ENCODE measurements around the gene LAG3.

LAG3 gene

GRCh38 chr12:6791931-6792520, 19.7 kb downstream of the LAG3 start:
- no peak for DNase-seq

GRCh38 chr12:6792522-6793201, 20.3 kb downstream of the LAG3 start:
- DNase-seq = no peak

- no peak for DNase-seq
Measured at GRCh38 chr12:6795088-6795487, 22.8 kb downstream of the LAG3 start.

GRCh38 chr12:6796576-6796975, 24.3 kb downstream of the LAG3 start:
- no peak for DNase-seq

- DNase-seq = no peak
Measured at GRCh38 chr12:6799147-6799546, 26.8 kb downstream of the LAG3 start.

- DNase-seq = no peak
Measured at GRCh38 chr12:6807170-6807569, 34.9 kb downstream of the LAG3 start.

- DNase-seq = no peak
Measured at GRCh38 chr12:6809056-6809455, 36.7 kb downstream of the LAG3 start.

- no peak for DNase-seq
Measured at GRCh38 chr12:6810758-6811157, 38.4 kb downstream of the LAG3 start.

- no peak for DNase-seq
Measured at GRCh38 chr12:6813363-6813762, 41.0 kb downstream of the LAG3 start.

- DNase-seq = no peak
Measured at GRCh38 chr12:6816598-6816997, 44.3 kb downstream of the LAG3 start.

GRCh38 chr12:6817098-6817497, 44.8 kb downstream of the LAG3 start:
- DNase-seq = no peak

- no peak for DNase-seq
Measured at GRCh38 chr12:6817662-6818157, 45.4 kb downstream of the LAG3 start.

- no peak for DNase-seq
Measured at GRCh38 chr12:6818222-6818621, 45.9 kb downstream of the LAG3 start.

GRCh38 chr12:6818645-6819044, 46.3 kb downstream of the LAG3 start:
- no peak for DNase-seq

- no peak for DNase-seq
Measured at GRCh38 chr12:6819106-6820030, 47.0 kb downstream of the LAG3 start.

- no peak for DNase-seq
Measured at GRCh38 chr12:6820166-6820565, 47.8 kb downstream of the LAG3 start.

- no peak for DNase-seq
Measured at GRCh38 chr12:6821591-6822425, 49.5 kb downstream of the LAG3 start, which contains the start of gene GPR162. TSS of gene GPR162 (plus strand) at chr12:6821821. CDS start at chr12:6823899, 2,078 bp downstream.

- no peak for DNase-seq
Measured at GRCh38 chr12:6822426-6823135, 50.3 kb downstream of the LAG3 start.

- no peak for DNase-seq
Measured at GRCh38 chr12:6823182-6824084, 51.1 kb downstream of the LAG3 start.

GRCh38 chr12:6824085-6824775, 51.9 kb downstream of the LAG3 start:
- no peak for DNase-seq
